Myocyte (in vitro differentiated cells): ENCODE data around the gene NFYC. TPM values are rescaled to one million over a fixed set of nuclear protein-coding genes. Genes with fewer than 3 reads are reported as not detected.
A peak's percentile ranks its signal among the peaks of the same experiment; 100 is the strongest.

Experiments
- DNase-seq: peaks from one replicate; pipeline ENCODE4 v3.0.0-alpha.2; 2012; ENCODE audit warnings: low read depth
- total RNA-seq: library from RNA; depleted of rRNA; stranded (reverse); fragments of >200 nt; gene quantifications from 2 replicates; pipeline ENCODE4 v1.2.3, GENCODE V29; 2014

Gene NFYC
- total RNA-seq, 1 donor from 2014 or later: 42.2 TPM

DNA sequence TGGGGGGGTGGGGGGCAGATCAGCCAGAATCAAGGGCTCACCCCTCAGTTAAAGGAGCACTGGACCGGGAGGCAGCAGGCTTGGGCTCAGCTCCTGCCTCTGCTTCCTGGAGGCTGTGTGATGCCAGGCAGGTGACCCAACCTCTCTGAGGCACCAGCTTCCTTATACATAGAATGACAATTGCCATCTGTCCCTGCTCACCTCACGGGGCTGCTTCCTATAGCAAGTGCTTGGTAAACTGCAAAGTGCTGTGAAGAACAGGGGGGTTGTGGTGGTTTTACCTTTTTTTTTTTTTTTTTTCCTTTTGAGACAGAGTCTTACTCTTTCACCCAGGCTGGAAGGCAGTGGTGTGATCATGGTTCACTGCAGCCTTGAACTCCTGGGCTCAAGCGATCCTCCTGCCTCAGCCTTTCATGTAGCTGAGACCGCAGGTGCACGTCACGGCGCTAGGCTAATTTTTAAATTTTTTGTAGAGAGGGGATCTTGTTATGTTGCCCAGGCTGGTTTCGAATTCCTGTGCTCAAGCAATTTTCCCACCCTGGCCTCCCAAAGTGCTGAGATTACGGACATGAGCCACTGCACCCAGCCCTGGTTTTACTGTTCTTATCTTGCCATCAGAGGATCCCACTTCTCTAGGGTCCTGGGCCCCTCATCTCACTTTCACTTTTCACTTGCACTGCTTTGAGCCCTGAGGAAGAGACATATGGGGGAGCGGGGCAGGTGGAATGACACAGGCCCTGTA lies 103.6 kb downstream of the NFYC start:
- DNase-seq: no peak

DNA sequence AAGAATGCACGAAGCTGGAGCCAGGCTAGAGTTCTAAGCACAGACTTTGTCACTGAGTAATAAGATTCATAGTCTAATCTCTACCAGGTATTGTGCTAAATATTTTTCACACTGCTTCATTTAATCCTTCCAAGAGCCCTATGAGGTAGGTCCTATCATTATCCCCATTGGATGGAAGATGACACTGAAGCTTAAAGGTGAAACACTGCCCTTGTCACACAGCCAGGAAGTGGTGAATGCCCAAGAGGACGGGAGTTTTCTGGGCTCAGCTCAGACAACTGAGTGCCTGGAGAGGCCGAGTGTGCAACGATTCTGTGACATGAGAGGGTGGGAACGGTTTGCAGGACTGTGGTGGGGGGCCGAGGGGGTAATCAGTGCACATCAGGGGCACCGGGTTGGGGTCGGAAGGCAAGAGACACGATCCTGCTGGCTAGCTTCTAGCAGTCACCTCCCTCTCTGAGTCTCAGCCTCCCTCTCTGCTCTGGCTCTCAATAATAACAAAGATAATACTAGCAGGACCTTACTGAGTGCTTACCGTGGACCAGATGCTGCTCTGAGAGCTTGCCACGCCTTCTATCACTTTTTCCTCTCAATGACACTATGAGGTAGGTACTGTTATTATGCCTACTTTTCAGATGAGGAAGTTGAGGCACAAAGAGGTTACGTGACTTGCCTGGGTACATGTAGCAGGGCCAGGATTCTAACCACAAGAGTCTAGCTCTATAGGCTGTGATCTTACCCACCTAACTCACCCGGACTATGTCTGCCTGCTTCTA lies 104.5 kb downstream of the NFYC start:
- no peak for DNase-seq

GRCh38 chr1:40796939-40797667 lies 105.6 kb downstream of the NFYC start:
- DNase-seq: peak; percentile 98

GRCh38 chr1:40797668-40798010 lies 106.1 kb downstream of the NFYC start:
- no peak for DNase-seq

DNA sequence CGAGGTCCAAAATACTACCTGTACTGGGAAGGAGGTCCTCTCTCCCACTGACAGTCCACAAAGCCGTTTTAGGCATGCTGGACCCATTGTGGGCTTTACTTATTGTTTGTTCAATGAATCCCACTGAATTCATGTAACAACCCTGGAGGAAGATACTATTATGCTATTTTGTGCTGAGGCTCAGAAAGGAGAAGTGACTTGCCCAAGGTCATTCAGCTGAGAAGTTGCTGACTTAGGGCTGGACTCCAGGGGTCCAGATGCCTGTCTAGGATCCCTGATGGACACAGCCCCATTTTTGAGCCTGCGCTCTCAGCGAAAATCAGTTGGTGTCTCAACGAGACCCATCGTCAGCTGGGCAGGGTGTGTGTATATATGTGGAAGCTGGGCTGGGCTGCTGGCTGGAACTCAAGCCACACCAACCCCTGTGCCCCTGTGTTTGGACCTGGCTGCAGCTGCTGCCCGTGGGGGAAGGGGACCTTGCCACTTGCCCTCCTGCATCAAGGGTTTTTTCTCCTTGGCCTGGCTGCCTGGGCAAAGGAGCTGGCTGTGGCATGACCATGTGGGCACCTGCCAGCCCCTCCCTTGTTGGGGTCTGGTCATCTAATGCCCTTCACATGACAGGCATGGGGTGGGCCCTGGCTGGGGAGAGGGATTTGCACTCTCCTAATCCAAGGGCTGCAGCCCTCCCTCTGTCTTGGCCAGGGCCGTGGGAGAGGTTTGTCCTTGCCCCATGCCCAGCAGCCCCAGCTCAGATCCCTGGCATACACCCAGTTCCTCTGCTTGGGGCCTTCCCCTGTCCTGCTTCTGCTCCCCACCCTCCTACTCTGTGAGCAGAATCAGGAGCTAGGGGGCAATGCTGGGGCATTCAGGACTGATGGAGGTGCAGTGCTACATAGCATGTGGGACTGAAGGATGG lies 107.1 kb downstream of the NFYC start:
- peak; percentile 98 for DNase-seq

GRCh38 chr1:40799351-40799867 lies 107.9 kb downstream of the NFYC start:
- DNase-seq: peak; percentile 76

DNA sequence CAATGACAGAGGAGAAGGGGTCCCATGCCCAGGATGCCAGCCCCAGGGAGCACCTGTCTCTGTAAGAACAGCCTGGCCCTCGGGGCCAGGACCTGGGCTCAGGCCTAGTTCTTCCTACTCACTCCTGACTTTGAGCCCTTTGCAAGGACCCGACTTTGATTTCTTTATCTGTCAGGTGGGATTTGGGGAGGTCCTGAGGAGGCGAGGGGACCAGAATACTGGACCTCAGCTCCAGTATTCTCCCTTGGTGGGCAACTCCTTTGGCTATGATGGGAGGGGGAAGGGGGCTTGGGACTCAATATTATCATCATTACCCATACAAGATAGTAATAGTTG lies 110.2 kb downstream of the NFYC start:
- DNase-seq: no peak

- peak; percentile 75 for DNase-seq
These were observed 110.7 kb downstream of the NFYC start for GRCh38 chr1:40802078-40802741.

GRCh38 chr1:40802742-40803113 lies 111.2 kb downstream of the NFYC start:
- no peak for DNase-seq

DNA sequence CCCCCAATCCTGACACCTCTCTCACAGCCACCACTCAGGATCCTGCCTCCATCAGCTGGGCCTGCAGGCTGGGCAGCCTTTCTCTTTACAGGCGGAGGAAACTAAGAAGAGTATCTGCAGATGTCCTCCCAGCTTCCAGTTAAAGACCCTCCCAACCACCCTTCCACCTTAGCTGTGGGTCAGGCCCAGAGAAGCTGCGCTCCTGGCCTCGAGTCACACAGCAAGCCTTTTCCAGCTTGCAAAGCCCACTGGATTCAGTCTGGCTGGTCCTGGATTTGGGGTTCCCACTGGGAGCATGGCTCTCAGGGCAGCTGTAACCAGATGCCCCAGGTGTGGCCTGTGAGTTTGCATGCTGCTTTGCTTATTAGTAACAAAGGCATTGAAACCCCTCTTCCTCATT lies 111.9 kb downstream of the NFYC start:
- DNase-seq: no peak

GRCh38 chr1:40803902-40804301 lies 112.4 kb downstream of the NFYC start:
- peak; percentile 43 for DNase-seq

DNA sequence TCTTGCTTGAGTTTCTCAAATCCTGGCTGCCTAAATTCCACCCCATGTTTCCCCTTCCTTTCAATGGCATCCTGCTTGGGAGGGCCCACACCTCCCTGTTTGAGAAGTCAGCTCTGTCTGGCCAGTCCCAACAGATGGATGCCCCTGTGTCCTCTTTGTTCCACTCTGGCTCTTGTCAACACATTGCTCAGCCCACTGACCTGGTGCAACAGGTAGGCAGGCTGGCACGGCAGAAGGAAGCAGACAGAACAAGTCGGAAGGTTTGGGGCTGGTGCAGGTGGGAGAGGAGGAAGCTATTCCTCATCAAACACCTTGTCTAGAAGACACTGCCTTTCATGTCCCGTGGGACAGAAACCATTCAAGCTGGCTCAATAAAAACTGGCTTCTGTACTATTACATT lies 114.7 kb downstream of the NFYC start:
- DNase-seq: no peak

DNA sequence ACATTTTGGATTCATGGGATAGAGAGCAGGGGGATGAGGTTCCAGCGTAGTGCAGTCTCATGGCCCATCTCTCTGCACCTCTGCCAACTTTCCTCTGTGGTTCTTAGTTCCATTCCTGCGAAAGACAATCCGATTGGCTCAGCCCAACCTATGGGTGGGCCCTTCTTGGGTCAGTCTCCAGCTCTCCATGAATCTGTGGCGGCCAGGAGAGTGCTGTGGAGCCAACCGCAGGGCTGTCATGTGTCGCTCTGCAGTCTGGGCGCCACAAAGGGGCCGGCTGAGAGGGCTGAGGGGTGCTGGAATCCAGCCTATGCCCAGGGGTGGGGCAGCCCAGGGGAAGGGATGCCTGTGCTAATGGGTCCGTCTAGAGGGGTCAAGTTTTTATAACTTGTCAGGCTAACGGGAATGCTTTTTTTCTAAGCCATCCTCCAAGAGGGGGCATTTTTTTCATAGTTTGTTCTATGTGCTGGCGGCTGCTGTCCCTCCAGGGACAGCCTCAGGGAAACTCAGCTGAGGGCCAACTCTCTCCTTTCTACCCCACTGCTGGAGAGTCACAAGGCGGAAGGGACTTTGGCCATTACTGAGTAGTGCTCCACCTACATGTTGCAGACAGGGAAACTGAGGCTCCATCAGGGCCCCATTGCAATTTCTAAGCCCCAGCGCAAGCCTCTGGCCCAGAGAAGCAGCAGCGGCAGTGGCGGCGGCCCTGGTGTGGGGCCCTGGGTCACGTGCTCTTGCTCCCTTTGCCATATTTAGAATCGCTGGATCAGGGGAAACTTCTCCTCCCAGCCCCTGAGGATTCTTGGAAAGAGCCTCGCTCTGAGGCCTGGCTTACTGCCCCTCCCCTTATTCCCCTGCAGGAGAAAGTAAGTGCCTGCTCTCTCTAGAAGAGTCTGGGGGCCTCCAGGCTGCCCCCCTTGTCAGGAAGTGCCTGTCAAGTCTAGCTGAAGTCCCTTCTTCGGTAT lies 115.5 kb downstream of the NFYC start:
- peak; percentile 78 for DNase-seq

GRCh38 chr1:40808002-40808401 lies 116.5 kb downstream of the NFYC start:
- no peak for DNase-seq

GRCh38 chr1:40808444-40808843 lies 116.9 kb downstream of the NFYC start:
- DNase-seq: no peak

DNA sequence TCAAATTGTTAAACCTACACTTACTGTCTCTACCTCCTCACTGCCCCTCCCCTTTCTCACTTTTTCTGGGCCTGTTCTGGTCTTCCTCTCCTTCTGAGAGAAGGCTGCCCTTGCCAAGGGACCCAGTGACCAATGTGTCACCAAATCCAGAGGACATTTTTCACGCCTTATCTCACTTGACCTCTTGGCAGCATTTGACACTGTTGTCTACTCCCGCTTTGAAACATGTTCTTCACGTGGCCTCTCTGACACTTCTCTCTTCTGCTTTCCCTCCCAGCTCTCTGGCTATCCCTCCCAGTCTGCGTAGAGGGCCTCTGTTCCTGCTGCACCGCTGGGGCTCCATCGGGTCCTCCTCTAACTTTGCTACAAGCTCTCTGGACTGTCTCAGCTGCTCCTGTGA lies 117.4 kb downstream of the NFYC start:
- no peak for DNase-seq

DNA sequence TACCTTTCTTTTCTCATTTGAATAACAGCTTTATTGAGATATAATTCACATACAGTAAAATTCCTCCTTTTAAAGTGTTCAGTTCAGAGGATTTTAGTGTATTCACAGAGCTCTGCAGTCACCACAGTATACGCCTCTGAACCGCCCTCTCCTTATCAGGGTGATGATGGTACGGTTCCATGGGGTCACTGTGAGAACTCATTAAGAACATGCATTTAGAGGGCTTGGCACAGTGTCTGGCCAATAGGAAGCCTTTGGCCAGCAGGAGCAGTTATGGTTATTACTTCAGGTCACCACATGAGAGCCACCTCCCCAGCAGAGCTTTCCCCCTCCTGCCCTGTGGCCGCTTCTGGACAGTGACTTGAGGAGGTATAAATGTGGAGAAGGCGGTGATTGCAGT lies 119.4 kb downstream of the NFYC start:
- no peak for DNase-seq

- DNase-seq: no peak
These were observed 123.9 kb downstream of the NFYC start for GRCh38 chr1:40815420-40815819.

- DNase-seq: no peak
These were observed 126.3 kb downstream of the NFYC start for GRCh38 chr1:40817791-40818263.
